ENCODE measurements around the gene CD68.

Gene CD68

GRCh38 chr17:7555320-7555948, 24.0 kb upstream of the CD68 start:
- H3K36me3 ChIP-seq (ENCODE audit: low read length), result no peaks in the 10 kb centered on the region
- H3K9me2 ChIP-seq (replicated peaks; ENCODE audit: insufficient read depth, low read length), result no peaks in the 10 kb centered on the region
- no peak overlapping the region for H3K9ac ChIP-seq (ENCODE audit: low read length)
- H3K4me2 ChIP-seq (ENCODE audit: low read depth, low read length, poor library complexity, severe bottlenecking), result no peak overlapping the region
- H3K9me3 ChIP-seq (ENCODE audit: insufficient read depth, low read length), result no peaks in the 10 kb centered on the region
- no peak overlapping the region for H3K27ac ChIP-seq (ENCODE audit: low read depth, low read length)
- H3K4me3 ChIP-seq (ENCODE audit: insufficient read depth, low read length, poor library complexity, severe bottlenecking), result no peak overlapping the region
- no peak for TF ChIP-seq CTCF (IDR thresholded peaks at IDR 0.05; ENCODE audit: insufficient read depth, low read length, poor library complexity, severe bottlenecking)
- H3K79me2 ChIP-seq (ENCODE audit: insufficient read depth, low read length), result no peaks in the 10 kb centered on the region
- H2AFZ ChIP-seq (ENCODE audit: low read depth, low read length, severe bottlenecking), result no peak overlapping the region
- no peaks in the 10 kb centered on the region for H3K27me3 ChIP-seq (ENCODE audit: low read length)
- no peaks in the 10 kb centered on the region for H3F3A ChIP-seq (ENCODE audit: insufficient read depth)
- no peaks in the 10 kb centered on the region for H4K20me1 ChIP-seq (ENCODE audit: low read depth, low read length)

GRCh38 chr17:7556627-7557026, 22.8 kb upstream of the CD68 start:
- Histone ChIP-seq H3F3A (ENCODE audit: insufficient read depth) (no peaks in the 10 kb centered on the region), H3K4me2 (ENCODE audit: low read depth, low read length, poor library complexity, severe bottlenecking) (no peak overlapping the region), H3K9ac (ENCODE audit: low read length) (no peak overlapping the region), H4K20me1 (ENCODE audit: low read depth, low read length) (no peaks in the 10 kb centered on the region), H3K36me3 (ENCODE audit: low read length) (no peaks in the 10 kb centered on the region), H3K79me2 (ENCODE audit: insufficient read depth, low read length) (no peaks in the 10 kb centered on the region), H2AFZ (ENCODE audit: low read depth, low read length, severe bottlenecking) (no peak overlapping the region), H3K9me3 (ENCODE audit: insufficient read depth, low read length) (no peaks in the 10 kb centered on the region), H3K4me3 (ENCODE audit: insufficient read depth, low read length, poor library complexity, severe bottlenecking) (no peak overlapping the region), H3K9me2 (replicated peaks; ENCODE audit: insufficient read depth, low read length) (no peaks in the 10 kb centered on the region), H3K27ac (ENCODE audit: low read depth, low read length) (no peak overlapping the region), H3K27me3 (ENCODE audit: low read length) (no peaks in the 10 kb centered on the region)
- no peak for TF ChIP-seq EZH2phosphoT487 (conservative IDR thresholded peaks at IDR 0.05; ENCODE audit: low read length)
- no peak for TF ChIP-seq CTCF (IDR thresholded peaks at IDR 0.05; ENCODE audit: insufficient read depth, low read length, poor library complexity, severe bottlenecking)

- Histone ChIP-seq H3K36me3 (ENCODE audit: low read length) (no peaks in the 10 kb centered on the region), H3K79me2 (ENCODE audit: insufficient read depth, low read length) (peaks cover 5% of the 10 kb centered on the region), H3K9me3 (ENCODE audit: insufficient read depth, low read length) (no peaks in the 10 kb centered on the region), H3K4me2 (ENCODE audit: low read depth, low read length, poor library complexity, severe bottlenecking) (no peak overlapping the region), H4K20me1 (ENCODE audit: low read depth, low read length) (no peaks in the 10 kb centered on the region), H3K9ac (ENCODE audit: low read length) (no peak overlapping the region), H3K9me2 (replicated peaks; ENCODE audit: insufficient read depth, low read length) (no peaks in the 10 kb centered on the region), H3K4me3 (ENCODE audit: insufficient read depth, low read length, poor library complexity, severe bottlenecking) (no peak overlapping the region), H3K27me3 (ENCODE audit: low read length) (no peaks in the 10 kb centered on the region), H2AFZ (ENCODE audit: low read depth, low read length, severe bottlenecking) (no peak overlapping the region), H3K27ac (ENCODE audit: low read depth, low read length) (no peak overlapping the region), H3F3A (ENCODE audit: insufficient read depth) (no peaks in the 10 kb centered on the region)
- no peak for TF ChIP-seq EZH2phosphoT487 (conservative IDR thresholded peaks at IDR 0.05; ENCODE audit: low read length)
- TF ChIP-seq CTCF (IDR thresholded peaks at IDR 0.05; ENCODE audit: insufficient read depth, low read length, poor library complexity, severe bottlenecking), result no peak
Measured at GRCh38 chr17:7557147-7557764, 22.2 kb upstream of the CD68 start.
